ENCODE data around the gene WDR27.

The WDR27 gene

DNA sequence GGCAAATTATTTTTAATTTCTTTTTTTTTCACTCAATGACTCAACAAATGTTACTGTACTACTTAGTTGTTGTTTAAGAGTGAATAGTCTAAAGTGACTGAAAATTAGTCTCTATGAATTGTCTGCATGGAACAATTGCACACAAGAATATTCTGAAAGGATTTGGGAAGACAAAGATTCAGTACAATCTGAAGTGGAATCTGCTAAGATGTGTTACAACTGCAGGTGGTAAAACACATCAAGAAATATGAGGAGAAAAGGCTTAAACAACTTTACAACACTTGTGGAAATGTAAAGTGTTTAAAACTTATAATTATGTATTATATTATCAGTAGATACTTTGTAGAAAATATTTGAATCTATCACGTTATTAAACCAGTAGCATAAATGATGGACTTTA is 193.4 kb downstream of the WDR27 start:
- Mint-ChIP-seq H3K27ac (no peak overlapping the region), H3K36me3 (ENCODE audit: low read depth) (no peaks in the 10 kb centered on the region), H3K4me1 (ENCODE audit: low read depth) (no peaks in the 10 kb centered on the region), H3K9me3 (peaks cover 10% of the 10 kb centered on the region), H3K4me3 (no peak overlapping the region), H3K27me3 (no peaks in the 10 kb centered on the region)

DNA sequence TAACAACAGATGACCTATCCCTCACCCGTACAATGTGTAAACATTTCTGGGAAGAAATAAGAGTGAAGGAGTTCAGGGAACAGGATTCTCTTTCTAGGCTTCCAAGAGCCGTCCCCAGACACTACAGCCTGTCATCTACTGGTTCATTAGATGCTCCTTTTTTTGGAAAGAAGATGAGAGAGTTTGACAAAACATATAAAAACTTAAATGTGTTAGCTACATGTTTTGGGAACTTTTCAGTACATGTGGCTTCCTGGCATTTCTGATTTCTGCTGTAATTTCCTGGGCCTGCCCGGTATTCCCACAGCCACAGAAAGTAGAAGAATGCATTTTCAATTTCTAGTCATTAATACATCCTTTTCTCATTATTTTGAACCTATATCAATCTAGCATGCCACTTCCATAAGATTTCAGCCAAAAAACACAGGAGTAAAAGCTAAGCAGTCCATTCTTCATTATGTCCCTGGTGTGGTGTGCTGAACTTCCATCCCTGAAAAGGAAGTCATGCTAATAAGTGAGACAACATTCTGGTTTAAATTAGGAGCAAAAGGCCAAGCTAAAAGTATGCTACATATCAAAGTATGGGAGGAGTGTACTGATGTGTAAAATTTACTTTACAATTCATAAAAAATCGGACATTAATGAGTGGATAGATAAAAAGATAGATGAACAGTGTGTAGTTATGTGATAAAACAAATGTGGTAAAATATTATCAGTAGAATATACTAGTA is 198.2 kb downstream of the WDR27 start:
- no peaks in the 10 kb centered on the region for H3K4me1 Mint-ChIP-seq (ENCODE audit: low read depth)
- no peak overlapping the region for H3K27ac Mint-ChIP-seq

DNA sequence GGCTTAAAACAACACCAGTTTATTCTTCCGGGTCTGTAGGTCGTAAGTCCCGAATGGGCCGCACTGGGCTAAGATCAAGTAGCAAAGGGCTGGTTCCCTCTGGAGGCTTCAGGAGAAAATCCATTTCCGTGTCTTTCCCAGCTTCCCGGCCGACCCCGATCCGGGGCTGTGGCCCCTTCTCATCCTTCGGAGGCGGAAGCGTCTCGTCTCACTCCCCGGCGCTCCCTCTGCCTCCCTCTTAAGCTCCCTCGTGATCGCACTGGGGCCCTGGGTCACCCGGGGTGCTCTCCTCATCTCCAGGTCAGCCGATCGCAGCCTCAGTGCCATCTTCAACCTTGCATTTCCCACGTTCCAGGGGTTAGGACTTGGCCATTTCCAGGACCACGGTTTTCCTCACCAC is 199.4 kb downstream of the WDR27 start:
- Mint-ChIP-seq H3K9me3 (no peaks in the 10 kb centered on the region), H3K27me3 (no peaks in the 10 kb centered on the region), H3K4me3 (no peak overlapping the region), H3K36me3 (ENCODE audit: low read depth) (no peaks in the 10 kb centered on the region), H3K27ac (no peak overlapping the region), H3K4me1 (ENCODE audit: low read depth) (no peaks in the 10 kb centered on the region)

More for the DNA sequence above, 198.2 kb downstream of the WDR27 start:
- Mint-ChIP-seq H3K9me3 (peaks cover 7% of the 10 kb centered on the region), H3K27me3 (no peaks in the 10 kb centered on the region), H3K36me3 (ENCODE audit: low read depth) (no peaks in the 10 kb centered on the region), H3K4me3 (no peak overlapping the region)

DNA sequence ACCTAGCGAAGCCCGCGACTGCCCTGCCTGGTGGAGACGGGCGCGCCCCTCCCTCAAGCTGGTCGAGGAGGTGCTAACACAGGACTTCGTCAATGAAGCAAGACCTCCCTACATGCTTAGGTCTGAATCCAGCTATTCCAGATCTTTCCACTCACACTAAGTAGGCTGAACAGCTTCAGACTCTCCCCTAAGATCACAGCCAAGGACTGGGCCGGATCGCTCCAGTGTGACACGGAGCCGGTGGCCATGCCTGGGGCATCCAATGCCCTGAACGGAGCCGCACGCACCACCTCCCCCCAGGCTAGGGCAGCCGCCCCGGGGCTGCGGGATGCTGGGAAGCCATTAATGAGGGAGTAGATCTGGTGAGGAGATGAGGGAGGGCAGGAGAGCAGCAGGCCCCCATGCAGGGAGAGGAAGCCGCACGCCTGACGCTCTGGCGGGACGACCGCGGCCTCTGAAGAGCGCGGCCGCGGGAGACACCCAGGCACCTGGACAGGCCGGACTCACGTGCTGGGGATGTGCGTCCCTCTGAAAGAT is 200.0 kb downstream of the WDR27 start:
- H3K27ac Mint-ChIP-seq = no peak overlapping the region
- H3K27me3 Mint-ChIP-seq = no peaks in the 10 kb centered on the region
- no peaks in the 10 kb centered on the region for H3K9me3 Mint-ChIP-seq
- H3K4me3 Mint-ChIP-seq = no peak overlapping the region
- H3K4me1 Mint-ChIP-seq (ENCODE audit: low read depth) = no peaks in the 10 kb centered on the region
- no peaks in the 10 kb centered on the region for H3K36me3 Mint-ChIP-seq (ENCODE audit: low read depth)

DNA sequence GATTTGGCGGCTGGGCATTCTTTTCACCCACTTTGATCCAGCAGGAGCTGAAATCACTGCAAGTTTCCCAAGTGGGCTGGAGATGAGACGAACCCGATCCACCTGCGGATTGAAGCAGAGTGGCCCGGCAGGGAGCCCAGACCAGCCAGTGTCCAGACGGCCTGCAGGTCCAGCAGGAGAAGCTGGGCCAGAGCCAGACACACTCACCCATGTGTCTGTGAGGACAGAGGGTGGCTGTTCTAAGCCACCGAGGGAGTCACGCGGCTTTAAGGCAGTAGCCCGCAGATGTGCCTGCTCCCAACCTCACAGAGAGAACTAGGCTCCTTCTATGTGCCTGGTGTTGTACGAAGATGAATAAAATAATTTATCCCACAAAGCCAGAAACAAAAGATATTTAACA is 200.7 kb downstream of the WDR27 start:
- Mint-ChIP-seq H3K27ac (no peak overlapping the region), H3K4me1 (ENCODE audit: low read depth) (no peaks in the 10 kb centered on the region), H3K9me3 (no peaks in the 10 kb centered on the region), H3K36me3 (ENCODE audit: low read depth) (no peaks in the 10 kb centered on the region), H3K4me3 (no peak overlapping the region), H3K27me3 (no peaks in the 10 kb centered on the region)

DNA sequence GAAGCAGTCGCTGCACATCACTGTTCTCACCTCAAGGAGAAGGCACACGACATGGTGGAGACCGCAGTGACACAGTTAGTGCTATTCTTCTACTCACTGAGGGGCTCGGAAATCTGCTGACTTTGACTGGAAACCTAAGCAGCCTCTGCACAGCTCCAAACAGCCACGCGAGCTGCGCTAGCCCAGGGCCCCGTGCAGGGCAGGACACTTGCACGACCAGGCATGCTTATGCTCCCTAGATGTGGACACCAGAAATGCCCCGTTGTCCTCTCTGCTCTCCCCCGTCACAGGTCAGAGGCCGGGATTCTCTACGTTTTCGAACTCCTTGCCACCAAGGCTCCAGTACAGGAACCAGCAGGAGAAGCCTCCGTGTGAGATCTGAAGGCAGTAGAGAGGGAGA is 201.1 kb downstream of the WDR27 start:
- H3K9me3 Mint-ChIP-seq = no peaks in the 10 kb centered on the region
- no peak overlapping the region for H3K4me3 Mint-ChIP-seq
- H3K36me3 Mint-ChIP-seq (ENCODE audit: low read depth) = no peaks in the 10 kb centered on the region
- H3K27me3 Mint-ChIP-seq = no peaks in the 10 kb centered on the region
- no peaks in the 10 kb centered on the region for H3K4me1 Mint-ChIP-seq (ENCODE audit: low read depth)
- no peak overlapping the region for H3K27ac Mint-ChIP-seq

DNA sequence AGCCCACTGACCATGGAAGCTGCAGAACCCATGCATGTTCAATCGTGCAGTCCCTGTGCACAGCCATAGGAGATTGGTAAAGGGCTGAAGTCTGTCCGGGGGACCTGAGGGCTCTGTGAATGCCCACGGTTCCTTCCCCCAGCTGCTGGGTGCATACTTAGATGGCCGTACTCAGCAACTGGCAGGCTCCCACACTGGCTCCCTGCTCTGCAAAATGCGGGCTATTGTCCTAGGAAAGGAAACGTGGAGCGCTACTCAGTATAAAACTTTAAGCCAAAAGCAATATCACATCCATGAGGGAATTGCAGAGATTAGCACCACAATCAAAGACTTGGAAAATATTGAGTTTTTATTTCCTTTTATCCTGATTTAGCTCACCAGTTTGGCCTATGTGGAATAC is 202.0 kb downstream of the WDR27 start:
- Mint-ChIP-seq H3K27me3 (no peaks in the 10 kb centered on the region), H3K27ac (no peak overlapping the region), H3K4me1 (ENCODE audit: low read depth) (no peaks in the 10 kb centered on the region), H3K36me3 (ENCODE audit: low read depth) (no peaks in the 10 kb centered on the region), H3K4me3 (no peak overlapping the region), H3K9me3 (no peaks in the 10 kb centered on the region)

DNA sequence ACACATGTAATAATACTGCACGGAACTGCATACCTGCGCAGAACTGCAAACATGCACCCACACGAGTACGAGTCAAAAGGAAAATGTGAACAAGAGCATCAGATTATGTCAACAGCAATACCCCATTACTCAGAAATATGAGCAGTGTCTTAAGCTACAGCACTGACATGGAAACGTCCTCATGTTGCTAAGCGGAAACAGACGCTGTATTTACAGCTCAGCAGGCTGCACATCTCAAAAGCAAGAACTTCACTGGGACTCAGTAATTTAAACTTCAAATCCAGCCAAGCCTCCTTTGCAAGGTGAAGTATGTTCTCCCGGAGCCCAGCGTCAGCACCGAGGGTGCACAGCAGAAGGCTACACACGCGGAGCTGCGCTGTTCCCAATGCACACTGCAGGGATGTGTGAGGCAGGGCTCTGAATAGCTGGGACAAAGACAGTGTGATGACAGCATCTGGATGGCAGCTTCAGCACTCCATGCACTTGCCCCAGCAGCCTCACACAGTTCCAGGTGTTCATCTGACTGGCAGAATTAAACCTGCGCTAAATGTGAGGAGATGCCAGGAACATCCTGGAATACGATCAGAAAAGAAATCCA is 202.8 kb downstream of the WDR27 start:
- Mint-ChIP-seq H3K9me3 (no peaks in the 10 kb centered on the region), H3K36me3 (ENCODE audit: low read depth) (no peaks in the 10 kb centered on the region)

DNA sequence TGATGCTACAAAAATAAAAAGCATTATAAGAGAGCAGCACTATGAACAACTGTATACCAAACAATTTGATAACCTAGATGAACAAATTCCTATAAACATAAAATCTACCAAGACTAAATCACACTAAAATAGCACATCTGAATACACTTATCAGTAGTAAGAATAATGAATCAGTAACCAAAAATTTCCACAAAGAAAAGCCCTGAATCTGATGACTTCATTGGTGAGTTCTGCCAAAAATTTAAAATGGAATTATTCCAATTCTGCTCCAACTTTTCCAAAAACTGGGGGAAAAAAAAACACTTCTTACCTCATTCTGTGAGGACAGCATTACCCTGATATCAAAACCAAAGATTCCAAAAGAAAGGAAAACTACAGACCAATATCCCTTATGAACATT is 206.2 kb downstream of the WDR27 start:
- no peaks in the 10 kb centered on the region for H3K27me3 Mint-ChIP-seq
- no peaks in the 10 kb centered on the region for H3K9me3 Mint-ChIP-seq
- H3K4me1 Mint-ChIP-seq (ENCODE audit: low read depth) = no peaks in the 10 kb centered on the region
- H3K4me3 Mint-ChIP-seq = no peak overlapping the region
- H3K27ac Mint-ChIP-seq = no peak overlapping the region
- H3K36me3 Mint-ChIP-seq (ENCODE audit: low read depth) = no peaks in the 10 kb centered on the region

More for the DNA sequence above, 202.8 kb downstream of the WDR27 start:
- no peaks in the 10 kb centered on the region for H3K4me1 Mint-ChIP-seq (ENCODE audit: low read depth)
- H3K4me3 Mint-ChIP-seq = no peak overlapping the region
- H3K27me3 Mint-ChIP-seq = no peaks in the 10 kb centered on the region
- no peak overlapping the region for H3K27ac Mint-ChIP-seq

DNA sequence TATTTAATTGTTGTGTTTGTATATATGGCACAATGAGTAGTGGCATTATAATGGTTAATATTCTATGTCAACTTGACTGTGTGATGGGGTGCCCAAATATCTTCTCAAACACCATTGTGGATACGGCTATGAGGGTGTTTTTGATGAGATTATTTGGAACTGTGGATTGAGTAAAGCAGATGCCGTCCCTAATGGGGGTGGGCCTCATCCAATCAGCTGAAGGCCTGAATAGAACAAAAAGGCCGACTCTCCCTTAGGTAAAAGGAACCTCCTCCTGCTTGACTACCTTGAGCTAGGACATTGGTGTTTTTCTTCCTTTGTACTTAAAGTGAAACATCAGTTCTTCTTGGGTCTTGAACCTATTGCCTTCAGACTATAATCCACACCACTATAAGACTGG is 207.8 kb downstream of the WDR27 start:
- no peak overlapping the region for H3K4me3 Mint-ChIP-seq
- no peaks in the 10 kb centered on the region for H3K36me3 Mint-ChIP-seq (ENCODE audit: low read depth)
- H3K4me1 Mint-ChIP-seq (ENCODE audit: low read depth) = no peaks in the 10 kb centered on the region
- H3K27ac Mint-ChIP-seq = no peak overlapping the region
- H3K9me3 Mint-ChIP-seq = no peaks in the 10 kb centered on the region
- H3K27me3 Mint-ChIP-seq = no peaks in the 10 kb centered on the region

DNA sequence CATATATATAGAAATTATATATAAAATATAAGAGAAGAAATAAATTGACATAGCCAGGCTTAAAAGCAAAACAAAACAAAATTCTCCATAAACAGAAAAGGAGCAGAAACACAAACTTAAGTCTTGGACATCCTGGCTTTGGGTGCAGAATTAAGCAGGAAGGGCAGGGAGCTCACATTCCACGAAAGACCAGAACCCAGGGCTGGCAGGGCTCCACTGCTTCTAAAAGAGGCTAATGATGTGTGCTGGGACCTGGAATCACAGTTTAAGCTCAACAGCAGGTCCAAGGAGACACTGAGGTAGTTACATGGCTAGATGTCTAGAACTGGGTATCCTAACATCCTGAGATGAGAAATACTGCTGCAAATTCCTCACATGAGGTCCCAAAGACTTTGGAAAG is 210.3 kb downstream of the WDR27 start:
- no peak overlapping the region for H3K4me3 Mint-ChIP-seq
- no peaks in the 10 kb centered on the region for H3K27me3 Mint-ChIP-seq
- H3K36me3 Mint-ChIP-seq (ENCODE audit: low read depth) = no peaks in the 10 kb centered on the region
- H3K4me1 Mint-ChIP-seq (ENCODE audit: low read depth) = no peaks in the 10 kb centered on the region
- no peaks in the 10 kb centered on the region for H3K9me3 Mint-ChIP-seq
- H3K27ac Mint-ChIP-seq = no peak overlapping the region

DNA sequence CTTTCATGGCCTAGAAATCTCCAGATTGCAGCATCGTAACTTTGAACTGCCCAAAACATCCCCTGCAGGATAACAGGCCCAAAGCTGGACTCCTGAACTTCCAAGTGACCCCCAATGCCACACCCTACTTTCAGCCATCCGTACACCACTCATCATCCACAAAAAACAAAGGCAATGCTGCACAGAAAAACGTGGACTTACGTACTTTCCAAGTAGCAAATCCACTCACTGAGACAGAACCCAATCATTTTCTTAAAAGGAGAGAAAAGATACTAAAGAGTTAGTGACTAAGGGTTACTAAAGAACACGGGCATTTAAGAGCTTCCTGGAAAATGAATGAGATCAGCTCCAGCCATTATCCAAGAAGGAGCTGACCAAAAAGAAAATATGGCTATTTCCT is 211.0 kb downstream of the WDR27 start:
- H3K4me3 Mint-ChIP-seq = no peak overlapping the region
- no peak overlapping the region for H3K27ac Mint-ChIP-seq
- H3K27me3 Mint-ChIP-seq = no peaks in the 10 kb centered on the region
- no peaks in the 10 kb centered on the region for H3K9me3 Mint-ChIP-seq
- H3K4me1 Mint-ChIP-seq (ENCODE audit: low read depth) = no peaks in the 10 kb centered on the region
- H3K36me3 Mint-ChIP-seq (ENCODE audit: low read depth) = no peaks in the 10 kb centered on the region

DNA sequence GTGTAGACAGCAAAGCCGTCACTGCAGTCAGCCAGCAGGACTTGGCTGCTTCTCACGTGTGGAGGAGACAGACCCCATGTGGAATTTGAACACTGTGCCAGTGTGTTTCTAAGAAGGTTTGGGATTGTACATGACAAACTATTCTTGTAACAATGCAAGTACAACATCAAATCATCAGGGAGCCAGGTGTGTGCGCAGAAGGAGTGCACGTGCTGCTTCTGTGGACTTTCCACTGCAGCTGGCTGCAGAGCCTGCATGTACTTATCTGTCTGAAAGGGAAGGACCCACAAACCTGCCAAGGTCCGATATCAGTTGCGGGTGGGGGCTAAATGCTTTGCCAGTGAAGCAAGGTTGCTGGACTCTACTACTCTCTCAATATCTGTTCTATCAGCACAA is 211.6 kb downstream of the WDR27 start:
- no peak overlapping the region for H3K27ac Mint-ChIP-seq
- peaks cover 2% of the 10 kb centered on the region for H3K9me3 Mint-ChIP-seq
- no peaks in the 10 kb centered on the region for H3K27me3 Mint-ChIP-seq
- H3K36me3 Mint-ChIP-seq (ENCODE audit: low read depth) = no peaks in the 10 kb centered on the region
- H3K4me3 Mint-ChIP-seq = no peak overlapping the region
- no peaks in the 10 kb centered on the region for H3K4me1 Mint-ChIP-seq (ENCODE audit: low read depth)

DNA sequence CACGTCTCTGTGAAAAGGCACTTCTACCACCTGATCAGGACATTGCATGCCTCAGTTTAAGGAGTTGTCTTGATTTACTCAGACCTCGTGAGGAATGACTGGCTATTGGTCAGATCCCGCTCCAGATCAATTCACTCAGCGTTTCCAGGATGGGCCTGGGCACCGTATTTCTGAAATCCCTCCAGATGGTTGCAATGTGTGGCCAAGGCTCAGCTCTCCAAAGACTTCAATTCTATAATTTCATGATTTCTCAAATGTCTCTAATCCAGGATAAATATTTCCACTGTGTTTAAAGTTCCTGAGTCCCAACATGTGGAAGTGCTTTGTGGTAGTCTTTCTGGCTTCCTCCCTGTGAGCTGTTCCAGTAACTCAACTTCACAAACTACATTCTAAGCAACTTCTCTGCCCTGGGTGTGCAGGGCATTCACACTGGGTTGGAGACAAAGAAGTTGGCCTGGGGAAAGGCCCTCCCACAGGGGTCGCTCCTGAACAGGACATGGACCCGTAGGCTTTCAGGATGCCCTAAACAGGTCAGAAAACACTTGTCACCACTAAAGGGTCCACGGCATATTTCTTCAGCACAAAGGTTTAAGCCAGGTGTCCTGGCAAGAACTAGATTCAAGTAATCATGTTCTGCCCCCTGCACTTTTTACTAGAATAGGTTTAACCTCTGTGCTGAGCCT is 212.1 kb downstream of the WDR27 start:
- Mint-ChIP-seq H3K4me3 (no peak overlapping the region), H3K27ac (no peak overlapping the region), H3K9me3 (peaks cover 4% of the 10 kb centered on the region), H3K4me1 (ENCODE audit: low read depth) (no peaks in the 10 kb centered on the region), H3K36me3 (ENCODE audit: low read depth) (no peaks in the 10 kb centered on the region), H3K27me3 (no peaks in the 10 kb centered on the region)

DNA sequence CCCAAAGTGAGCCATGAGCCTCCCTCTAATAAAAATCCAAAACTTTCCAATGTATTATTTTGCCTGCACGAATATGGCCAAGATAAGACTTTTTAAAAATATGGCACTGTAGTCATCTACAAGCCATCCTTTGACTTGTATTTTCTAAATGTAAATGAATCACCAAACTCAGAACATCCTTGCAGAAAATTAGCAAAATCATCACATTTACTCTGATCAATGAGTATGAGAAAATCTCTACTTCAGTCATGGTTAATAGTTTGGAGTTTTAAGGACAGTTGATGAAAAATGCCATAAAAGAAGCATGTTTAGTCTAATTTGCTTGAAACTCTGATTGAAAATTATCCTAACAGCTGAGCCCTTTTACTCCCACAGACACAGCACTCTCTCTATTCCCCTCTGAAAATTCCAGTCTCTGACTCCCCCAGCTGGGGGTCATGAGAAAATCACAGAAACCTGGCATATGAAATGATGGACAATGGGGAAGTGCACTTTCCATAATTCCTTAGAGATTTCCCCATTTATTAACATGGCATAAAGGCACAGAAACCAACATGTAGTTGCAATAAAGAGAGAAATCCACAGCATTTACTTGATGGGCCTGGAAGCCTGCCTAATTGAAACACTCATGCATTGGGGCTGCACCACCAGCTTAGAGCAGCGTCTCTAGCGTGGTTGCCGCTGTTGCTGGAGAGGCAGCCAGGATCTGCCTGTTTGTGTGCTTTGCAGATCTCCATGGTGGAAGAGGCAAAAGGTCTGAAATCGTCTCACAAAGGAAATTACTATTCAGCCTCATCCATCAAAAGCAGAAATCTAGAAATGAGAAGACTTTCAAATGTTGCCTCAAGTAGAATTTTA is 214.0 kb downstream of the WDR27 start:
- Mint-ChIP-seq H3K4me1 (ENCODE audit: low read depth) (no peaks in the 10 kb centered on the region), H3K36me3 (ENCODE audit: low read depth) (no peaks in the 10 kb centered on the region)

More for the DNA sequence above, 214.0 kb downstream of the WDR27 start:
- H3K27me3 Mint-ChIP-seq = no peaks in the 10 kb centered on the region
- no peak overlapping the region for H3K27ac Mint-ChIP-seq
- H3K9me3 Mint-ChIP-seq = peaks cover 7% of the 10 kb centered on the region
- no peak overlapping the region for H3K4me3 Mint-ChIP-seq

All from stimulated activated naive CD8-positive, alpha-beta T cell treated with anti-CD3 and anti-CD28 coated beads, Interleukin-15, Interleukin-2, amounts not matched to agents 100 ng/mL and 50 ng/mL, for 24 hours (primary cell).